ENCODE data around the gene TXNDC11.

Gene TXNDC11

GRCh38 chr16:11738742-11739544, 3.7 kb downstream of the TXNDC11 start:
- Histone ChIP-seq H3K27ac (no peak overlapping the region), H3K4me3 (no peak overlapping the region)
- DNase-seq (ENCODE audit: low spot score), result no peak
- TF ChIP-seq CTCF (IDR thresholded peaks at IDR 0.05), result no peak

GRCh38 chr16:11737713-11738112, 4.9 kb downstream of the TXNDC11 start:
- Histone ChIP-seq H3K27ac (no peak overlapping the region), H3K4me3 (no peak overlapping the region)
- DNase-seq (ENCODE audit: low spot score), result no peak
- TF ChIP-seq CTCF (IDR thresholded peaks at IDR 0.05), result no peak

DNA sequence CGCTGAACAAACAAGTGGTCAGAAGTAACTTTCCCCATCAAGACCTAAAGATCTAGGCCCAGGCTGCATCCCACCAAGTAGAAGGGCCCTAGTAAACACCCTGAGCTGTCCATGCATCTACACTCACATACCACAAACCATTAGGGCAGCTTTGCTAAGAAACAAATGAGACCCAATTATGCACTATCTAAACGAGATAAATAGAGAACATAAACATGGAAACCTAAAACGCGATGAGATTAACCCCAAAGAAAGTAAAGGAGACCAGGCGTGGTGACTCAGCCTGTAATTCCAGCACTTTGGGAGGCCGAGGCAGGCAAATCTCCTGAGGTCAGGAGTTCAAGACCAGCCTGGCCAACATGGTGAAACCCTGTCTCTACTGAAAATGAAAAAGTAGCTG, 5.8 kb downstream of the TXNDC11 start:
- no peak for DNase-seq (ENCODE audit: low spot score)
- Histone ChIP-seq H3K4me3 (no peak overlapping the region), H3K27ac (no peak overlapping the region)
- TF ChIP-seq CTCF (IDR thresholded peaks at IDR 0.05), result no peak

DNA sequence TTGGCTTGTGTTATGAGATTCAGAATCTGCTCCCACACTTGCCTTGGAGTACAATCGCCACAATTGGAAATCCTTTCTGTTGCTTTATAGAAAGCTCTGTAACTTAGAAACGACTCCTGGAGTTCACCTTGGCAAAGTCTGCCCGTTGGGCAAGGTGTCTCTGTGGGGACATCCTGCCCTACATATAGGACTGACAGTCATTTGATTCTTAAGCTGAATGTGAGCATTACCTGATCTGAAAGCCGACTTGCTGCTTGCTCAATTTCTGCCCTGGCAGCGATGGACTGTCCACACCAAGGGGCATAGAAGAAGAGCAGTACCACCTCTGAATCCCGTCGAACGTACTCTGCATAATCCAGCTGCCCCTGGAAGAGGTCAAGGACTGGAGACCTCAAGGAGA, 6.9 kb downstream of the TXNDC11 start:
- H3K27ac ChIP-seq, result peak overlapping the region in 1 of 2 donors; percentile 38
- DNase-seq (ENCODE audit: low spot score), result no peak
- no peak for TF ChIP-seq CTCF (IDR thresholded peaks at IDR 0.05)
- H3K4me3 ChIP-seq, result no peak overlapping the region

- DNase-seq (ENCODE audit: low spot score), result no peak
Observed at GRCh38 chr16:11734653-11735043, 8.0 kb downstream of the TXNDC11 start.

DNA sequence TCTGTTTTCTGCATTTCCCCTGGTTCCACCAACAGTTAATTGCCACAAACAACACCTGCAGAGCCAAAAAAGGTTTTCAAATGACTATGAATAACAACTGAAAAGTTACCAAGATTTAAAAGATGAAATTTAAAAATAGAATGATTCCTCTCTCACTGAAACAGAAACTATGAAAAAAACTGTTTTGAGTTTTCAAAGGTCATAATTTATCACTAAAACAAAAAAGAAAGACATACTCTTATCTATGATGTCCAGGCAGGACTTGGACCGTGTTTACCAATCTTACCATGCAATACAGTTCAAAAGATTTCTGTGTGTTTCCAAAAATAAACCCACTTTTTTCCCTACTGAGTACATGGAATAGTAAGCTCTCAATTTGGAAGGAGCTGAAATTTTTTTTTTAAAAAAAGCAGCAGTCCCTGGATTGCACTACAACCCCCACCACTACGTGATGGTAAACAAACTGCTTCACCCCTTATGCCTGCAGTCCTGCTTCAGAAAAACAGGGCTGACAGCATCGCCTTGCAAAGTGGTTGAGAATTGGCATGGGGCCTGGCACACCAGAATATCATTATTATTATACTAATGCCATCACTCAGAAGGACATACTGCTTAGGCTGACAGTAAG, 8.5 kb downstream of the TXNDC11 start:
- Histone ChIP-seq H3K4me3 (no peak overlapping the region), H3K27ac (peak overlapping the region; percentile 55 to 60)
- DNase-seq (ENCODE audit: low spot score), result no peak
- no peak for TF ChIP-seq CTCF (IDR thresholded peaks at IDR 0.05)

More at GRCh38 chr16:11734653-11735043, 8.0 kb downstream of the TXNDC11 start:
- Histone ChIP-seq H3K4me3 (no peak overlapping the region), H3K27ac (peak overlapping the region; percentile 55 to 60)
- TF ChIP-seq CTCF (IDR thresholded peaks at IDR 0.05), result no peak

- Histone ChIP-seq H3K4me3 (no peak overlapping the region), H3K27ac (no peak overlapping the region)
- DNase-seq (ENCODE audit: low spot score), result no peak
- TF ChIP-seq CTCF (IDR thresholded peaks at IDR 0.05), result no peak
Observed at GRCh38 chr16:11731222-11731621, 11.4 kb downstream of the TXNDC11 start.

Measured in coronary artery (tissue), 2 donors.